Gastrocnemius medialis (tissue), 4 donors: ENCODE measurements around the gene TNFRSF1B. TPM values are rescaled to one million over a fixed set of nuclear protein-coding genes. Genes with fewer than 3 reads are reported as not detected.

Experiments
- ATAC-seq, 2 donors: fragments of 150-250 bp; one replicate each; pipeline ENCODE4 v1.9.1; 2016
- DNase-seq, 2 donors: peaks; one replicate each; pipeline ENCODE4 v3.0.0-alpha.2; 2019
- H3K27ac ChIP-seq, 4 donors: fragments of 200-600 bp; sonication (generic); 1 replicate in 1 of 4; 2 replicates in 3 of 4; pipeline ENCODE4 v1.5.1; 2016 to 2018; ENCODE audit warnings: mild to moderate bottlenecking in 2 of 4, moderate library complexity in 1 of 4
- H3K27me3 ChIP-seq, 3 donors: fragments of 200-600 bp; sonication (generic) in 2 of 3; 1 replicate in 1 of 3; 2 replicates in 2 of 3; pipeline versions ENCODE4 v1.5.1 to v1.6.0; 2016 to 2019; ENCODE audit warnings: mild to moderate bottlenecking in 1 of 3, moderate library complexity in 1 of 3
- H3K36me3 ChIP-seq, 2 donors: fragments of 200-600 bp; sonication (generic) in 1 of 2; one replicate each; pipeline ENCODE4 v1.5.1; 2017 to 2018
- H3K4me1 ChIP-seq, 2 donors: fragments of 200-600 bp; sonication (generic) in 1 of 2; one replicate each; pipeline ENCODE4 v1.5.1; 2016 to 2017; ENCODE audit warnings: mild to moderate bottlenecking in 2 of 2
- H3K4me3 ChIP-seq, 4 donors: fragments of 200-600 bp; sonication (generic) in 3 of 4; 1 replicate in 1 of 4; 2 replicates in 3 of 4; pipeline ENCODE4 v1.5.1; 2016 to 2019; ENCODE audit warnings: mild to moderate bottlenecking in 2 of 4
- H3K9me3 ChIP-seq, 3 donors: fragments of 200-600 bp; sonication (generic) in 2 of 3; 1 replicate in 1 of 3; 2 replicates in 2 of 3; pipeline ENCODE4 v1.5.1; 2016 to 2019
- POLR2A ChIP-seq, 2 donors: fragments of 450-650 bp; IDR thresholded peaks; one replicate each; pipeline ENCODE4 v1.6.1; 2017; ENCODE audit warnings: antibody characterized with exemption in 2 of 2, mild to moderate bottlenecking in 2 of 2, moderate library complexity in 2 of 2
- in situ Hi-C, 4 donors: fragments of 200-750 bp; cut with MboI; loops; one replicate each; pipeline versions ENCODE4 v1.15.0 to v1.8.0; 2017; ENCODE audit warnings: low sequenced_read_pairs in 4 of 4
- intact Hi-C: fragments of 100-400 bp; cut with DNase I; formaldehyde crosslinking; loops from one replicate; pipeline ENCODE4 v1.15.1; 2023; ENCODE audit warnings: low total_unique reads
- total RNA-seq, 4 donors: library from RNA; depleted of rRNA; stranded (reverse); fragments of >200 nt; gene quantifications; one replicate each; pipeline versions ENCODE4 v1.1.0 to v1.2.3, GENCODE V29; 2016
- TF ChIP-seq, protein P1 (sequence below), 5 experiments: fragments of 450-650 bp in 3 of 5; fragments of 200-600 bp in 2 of 5; sonication (generic) in 2 of 5; IDR thresholded peaks in 4 of 5; conservative IDR thresholded peaks in 1 of 5; 1 replicate in 4 of 5; 2 replicates in 1 of 5; pipeline ENCODE4 v1.5.1; 2016 to 2019; ENCODE audit warnings: antibody characterized with exemption in 5 of 5, mild to moderate bottlenecking in 3 of 5, moderate library complexity in 3 of 5

The TNFRSF1B gene
- total RNA-seq, 4 donors from 2014 or later, result 14.0 to 29.5 (median 18.8) TPM

DNA sequence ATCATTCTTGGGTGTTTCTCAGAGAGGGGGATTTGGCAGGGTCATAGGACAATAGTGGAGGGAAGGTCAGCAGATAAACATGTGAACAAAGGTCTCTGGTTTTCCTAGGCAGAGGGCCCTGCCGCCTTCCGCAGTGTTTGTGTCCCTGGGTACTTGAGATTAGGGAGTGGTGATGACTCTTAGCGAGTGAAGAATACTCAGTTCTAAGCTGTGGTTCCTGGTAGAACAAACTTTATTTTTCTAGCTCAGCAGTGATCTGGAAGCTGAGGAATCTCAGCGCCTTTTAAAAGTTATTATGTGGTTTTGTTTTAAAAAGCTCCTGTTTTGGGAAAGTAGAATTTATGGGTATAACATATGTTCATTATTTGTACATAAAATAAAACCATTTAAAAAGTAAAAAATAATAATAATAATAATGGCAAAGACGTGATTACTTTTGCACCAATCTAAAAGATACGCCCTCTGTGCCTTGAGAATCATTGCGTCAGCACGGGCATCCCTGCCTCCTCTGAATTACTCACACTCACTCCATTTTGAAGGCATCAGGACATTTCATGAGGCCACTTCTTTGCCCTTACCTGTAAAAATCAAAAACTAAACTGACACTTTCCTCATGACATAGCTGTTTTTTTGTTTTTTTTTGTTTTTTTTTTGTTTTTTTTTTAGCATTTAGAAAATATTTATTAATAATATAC lies 29.7 kb upstream of the TNFRSF1B start:
- no peak overlapping the region for H3K27ac ChIP-seq
- in situ Hi-C loops (no loop called here), intact Hi-C loops (no loop called here)
- no peak for TF ChIP-seq POLR2A (IDR thresholded peaks at IDR 0.05)
- TF ChIP-seq, protein P1, sequence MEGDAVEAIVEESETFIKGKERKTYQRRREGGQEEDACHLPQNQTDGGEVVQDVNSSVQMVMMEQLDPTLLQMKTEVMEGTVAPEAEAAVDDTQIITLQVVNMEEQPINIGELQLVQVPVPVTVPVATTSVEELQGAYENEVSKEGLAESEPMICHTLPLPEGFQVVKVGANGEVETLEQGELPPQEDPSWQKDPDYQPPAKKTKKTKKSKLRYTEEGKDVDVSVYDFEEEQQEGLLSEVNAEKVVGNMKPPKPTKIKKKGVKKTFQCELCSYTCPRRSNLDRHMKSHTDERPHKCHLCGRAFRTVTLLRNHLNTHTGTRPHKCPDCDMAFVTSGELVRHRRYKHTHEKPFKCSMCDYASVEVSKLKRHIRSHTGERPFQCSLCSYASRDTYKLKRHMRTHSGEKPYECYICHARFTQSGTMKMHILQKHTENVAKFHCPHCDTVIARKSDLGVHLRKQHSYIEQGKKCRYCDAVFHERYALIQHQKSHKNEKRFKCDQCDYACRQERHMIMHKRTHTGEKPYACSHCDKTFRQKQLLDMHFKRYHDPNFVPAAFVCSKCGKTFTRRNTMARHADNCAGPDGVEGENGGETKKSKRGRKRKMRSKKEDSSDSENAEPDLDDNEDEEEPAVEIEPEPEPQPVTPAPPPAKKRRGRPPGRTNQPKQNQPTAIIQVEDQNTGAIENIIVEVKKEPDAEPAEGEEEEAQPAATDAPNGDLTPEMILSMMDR (IDR thresholded peaks at IDR 0.05 in 4 of 5, conservative IDR thresholded peaks at IDR 0.05 in 1 of 5), result no peak
- DNase-seq, result no peak
- no peak for ATAC-seq
- no peaks in the 10 kb centered on the region for H3K36me3 ChIP-seq
- no peak overlapping the region for H3K4me3 ChIP-seq
- peaks cover 0 to under 1% of the 10 kb centered on the region in 2 donors for H3K4me1 ChIP-seq
- no peaks in the 10 kb centered on the region for H3K9me3 ChIP-seq
- no peaks in the 10 kb centered on the region for H3K27me3 ChIP-seq

DNA sequence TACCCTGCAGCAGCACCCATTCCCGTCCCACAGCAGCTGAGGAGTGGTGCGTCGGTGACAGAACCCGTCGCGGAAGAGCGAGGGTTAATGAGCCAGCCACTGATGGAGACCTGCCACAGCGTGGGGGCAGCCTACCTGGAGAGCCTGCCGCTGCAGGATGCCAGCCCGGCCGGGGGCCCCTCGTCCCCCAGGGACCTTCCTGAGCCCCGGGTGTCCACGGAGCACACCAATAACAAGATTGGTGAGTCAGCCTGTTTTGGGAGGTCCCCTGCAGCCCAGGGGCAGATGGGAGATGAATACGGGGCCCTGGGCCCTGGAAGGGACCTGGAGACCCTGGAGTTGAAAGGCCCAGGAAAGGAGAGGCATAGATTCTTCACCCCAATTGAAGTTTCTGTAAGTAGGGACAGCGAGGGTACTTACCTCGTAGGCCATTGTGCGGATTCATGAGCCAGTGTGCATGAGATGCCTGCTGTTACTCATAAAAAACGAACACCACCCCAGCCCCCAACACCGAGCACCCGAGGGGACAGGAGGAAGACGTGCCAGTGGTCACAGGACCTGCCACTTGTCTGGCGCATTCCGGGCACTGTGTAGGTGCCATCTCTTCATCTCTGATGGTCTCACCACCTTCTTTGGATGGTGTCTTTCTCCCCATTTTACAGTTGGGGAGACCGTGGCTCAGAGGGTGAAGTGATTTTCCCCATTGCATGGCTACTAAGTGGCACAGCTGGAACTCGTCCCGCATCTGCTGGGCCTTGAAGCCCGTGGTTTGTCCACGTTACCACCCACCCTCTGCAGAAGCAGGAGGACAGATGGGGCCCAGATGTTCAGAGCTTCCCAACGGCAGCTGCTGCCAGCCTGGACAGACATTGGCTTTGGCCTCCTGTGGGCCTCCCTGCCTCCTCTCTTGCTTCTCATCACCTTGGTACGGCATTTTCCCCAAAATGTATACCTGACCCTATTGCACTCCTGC lies 28.3 kb upstream of the TNFRSF1B start:
- Histone ChIP-seq H3K27me3 (no peaks in the 10 kb centered on the region), H3K36me3 (no peaks in the 10 kb centered on the region), H3K4me3 (no peak overlapping the region), H3K9me3 (no peaks in the 10 kb centered on the region), H3K27ac (no peak overlapping the region), H3K4me1 (peaks cover 0 to 5% of the 10 kb centered on the region in 2 donors)
- no peak for DNase-seq
- ATAC-seq, result no peak
- TF ChIP-seq, protein P1 (IDR thresholded peaks at IDR 0.05 in 4 of 5, conservative IDR thresholded peaks at IDR 0.05 in 1 of 5), result no peak
- TF ChIP-seq POLR2A (IDR thresholded peaks at IDR 0.05), result no peak
- in situ Hi-C loops (no loop called here), intact Hi-C loops (no loop called here)

DNA sequence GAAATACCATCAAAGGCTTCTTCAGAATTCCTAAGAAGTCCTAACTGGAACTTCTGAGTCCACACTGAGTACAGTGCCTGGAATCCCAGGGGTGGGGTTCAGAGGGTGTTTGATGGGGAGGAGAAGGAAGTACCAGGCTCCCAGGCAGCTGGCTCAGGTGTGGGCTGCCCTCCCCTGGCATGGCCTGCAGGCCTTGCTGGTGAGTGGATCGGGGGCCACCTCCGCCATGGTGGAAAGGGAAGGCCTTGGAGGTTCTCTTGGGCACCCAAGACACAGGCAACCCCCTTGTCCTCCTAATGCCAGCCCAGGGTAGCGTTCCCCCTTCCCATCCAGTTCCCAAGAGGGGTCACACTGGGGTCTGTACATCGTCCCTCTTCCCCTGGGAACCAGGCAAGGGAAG lies 26.8 kb upstream of the TNFRSF1B start:
- H3K27ac ChIP-seq, result no peak overlapping the region
- intact Hi-C loops, result loop anchor here (5.0 kb wide), 1 partner anchor 47 kb away; no protein-coding TSS in a partner anchor
- no peak overlapping the region for H3K4me3 ChIP-seq
- H3K36me3 ChIP-seq, result no peaks in the 10 kb centered on the region
- in situ Hi-C loops, result no loop called here
- H3K27me3 ChIP-seq, result no peaks in the 10 kb centered on the region
- TF ChIP-seq, protein P1 (IDR thresholded peaks at IDR 0.05 in 4 of 5, conservative IDR thresholded peaks at IDR 0.05 in 1 of 5), result no peak
- no peak for TF ChIP-seq POLR2A (IDR thresholded peaks at IDR 0.05)
- H3K9me3 ChIP-seq, result no peaks in the 10 kb centered on the region
- DNase-seq, result no peak
- ATAC-seq, result no peak
- peaks cover 6 to 13% of the 10 kb centered on the region in 2 donors for H3K4me1 ChIP-seq

DNA sequence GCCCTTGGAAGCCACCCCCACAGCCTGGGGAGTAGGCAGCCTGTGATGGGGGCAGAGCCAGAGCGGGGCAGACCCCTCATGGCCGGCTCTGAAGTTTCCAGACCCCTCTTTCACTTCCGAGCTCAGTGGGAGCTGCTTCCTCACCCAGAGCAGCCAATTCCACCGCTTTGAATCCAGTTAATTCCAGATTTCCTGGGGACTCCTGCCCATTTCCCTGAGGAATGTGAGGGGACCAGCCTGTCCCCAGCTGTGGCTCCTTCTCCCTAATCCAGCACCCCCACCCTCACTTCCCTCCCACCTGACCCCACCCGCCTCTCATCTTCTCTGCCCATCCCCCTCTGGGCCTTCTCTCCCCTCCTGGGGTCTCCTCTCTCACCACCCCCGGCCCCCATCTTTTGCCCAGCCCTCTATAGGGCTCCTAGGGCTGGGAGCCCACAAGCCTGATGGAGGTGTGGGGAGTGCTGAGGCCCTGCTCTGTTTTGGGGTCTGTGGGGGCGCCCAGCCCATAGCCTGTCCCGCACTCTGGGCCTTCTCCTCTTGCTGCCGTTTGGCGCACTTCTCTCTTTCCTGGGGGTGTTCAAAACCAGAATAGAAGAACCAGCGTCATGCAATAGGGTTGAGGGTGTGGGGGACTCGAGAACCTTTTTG lies 26.2 kb upstream of the TNFRSF1B start:
- no peaks in the 10 kb centered on the region for H3K36me3 ChIP-seq
- no peak for TF ChIP-seq POLR2A (IDR thresholded peaks at IDR 0.05)
- H3K9me3 ChIP-seq, result no peaks in the 10 kb centered on the region
- in situ Hi-C loops, result no loop called here
- no peak for DNase-seq
- H3K27ac ChIP-seq, result no peak overlapping the region
- H3K4me3 ChIP-seq, result no peak overlapping the region
- intact Hi-C loops, result loop anchor here (5.0 kb wide), 1 partner anchor 47 kb away; no protein-coding TSS in a partner anchor
- H3K4me1 ChIP-seq, result peaks cover 6 to 13% of the 10 kb centered on the region in 2 donors
- H3K27me3 ChIP-seq, result no peaks in the 10 kb centered on the region
- no peak for ATAC-seq
